NT2/D1 (cell line): ENCODE measurements around the gene CAPZB.

ENCODE experiments used
- SUZ12 ChIP-seq: IDR thresholded peaks from 2 replicates; pipeline ENCODE4 v1.6.1; 2011; ENCODE audit not compliant: insufficient read length, insufficient read depth; ENCODE audit errors: extremely low read depth
- ZNF274 ChIP-seq: IDR thresholded peaks from 2 replicates; pipeline ENCODE4 v1.6.1; 2011; ENCODE audit warnings: mild to moderate bottlenecking, low read depth, low read length

GRCh38 chr1:19414515-19415121 is 70.7 kb downstream of the CAPZB start:
- no peak for TF ChIP-seq ZNF274
- no peak for TF ChIP-seq SUZ12
